ENCODE data around the gene BANK1.

BANK1 gene

DNA sequence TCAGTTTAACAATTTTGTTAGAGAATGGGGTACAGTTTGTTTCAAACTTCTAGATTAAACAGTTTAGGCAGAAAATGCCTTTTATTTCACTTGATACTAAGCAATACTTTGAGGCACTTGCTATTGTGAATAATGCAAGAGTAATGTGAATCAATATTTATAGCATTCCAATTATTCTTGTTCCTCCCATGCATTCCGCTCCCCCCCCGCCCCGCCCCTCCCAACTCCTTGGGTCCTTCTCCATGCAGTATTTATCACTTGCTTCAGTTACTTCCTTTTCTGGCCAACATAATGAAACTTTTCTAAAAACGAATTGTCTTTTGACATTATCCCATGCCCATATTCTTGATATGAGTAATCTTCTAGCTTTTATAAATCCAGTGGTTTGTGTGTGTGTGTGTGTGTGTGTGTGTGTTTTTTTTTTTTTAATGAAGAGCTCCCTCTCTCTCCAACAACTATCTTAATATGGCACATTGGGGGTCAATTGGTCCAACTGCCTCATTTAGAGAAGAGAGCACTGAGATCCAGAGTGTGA lies 1.6 kb downstream of the BANK1 start:
- H3K4me3 Mint-ChIP-seq, result no peak overlapping the region

DNA sequence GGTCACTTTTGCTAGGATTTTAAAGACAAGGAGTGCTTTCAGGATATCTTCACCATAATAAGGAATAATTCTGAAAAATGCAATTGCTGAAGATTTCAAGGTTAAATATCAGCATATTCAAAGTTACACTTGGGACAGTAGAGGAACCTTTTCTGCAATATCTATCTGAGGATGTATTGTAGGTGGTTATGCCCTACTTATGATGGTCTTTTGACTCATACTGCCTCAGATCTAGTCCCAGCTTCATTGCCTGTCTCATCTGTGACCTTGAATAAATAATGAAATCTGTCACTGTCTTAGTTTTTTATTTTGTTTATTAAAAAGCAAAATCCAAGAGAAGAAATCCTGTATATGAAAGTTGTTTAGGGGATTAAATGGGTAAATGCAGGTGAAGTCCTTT lies 2.9 kb downstream of the BANK1 start:
- DNase-seq (ENCODE audit: low spot score in 2 of 2), result no peak
- H3K36me3 Mint-ChIP-seq, result no peaks in the 10 kb centered on the region
- peak; percentile 51 for ATAC-seq
- no peak overlapping the region for H3K4me3 Mint-ChIP-seq
- no peak overlapping the region for H3K27ac Mint-ChIP-seq
- H3K9me3 Mint-ChIP-seq, result no peaks in the 10 kb centered on the region
- H3K4me1 Mint-ChIP-seq, result peaks cover 7% of the 10 kb centered on the region

More for the DNA sequence above, 1.6 kb downstream of the BANK1 start:
- Mint-ChIP-seq H3K27ac (no peak overlapping the region), H3K9me3 (no peaks in the 10 kb centered on the region), H3K4me1 (peaks cover 7% of the 10 kb centered on the region), H3K36me3 (no peaks in the 10 kb centered on the region)
- ATAC-seq (peak; percentile 45), DNase-seq (ENCODE audit: low spot score in 2 of 2) (no peak)

DNA sequence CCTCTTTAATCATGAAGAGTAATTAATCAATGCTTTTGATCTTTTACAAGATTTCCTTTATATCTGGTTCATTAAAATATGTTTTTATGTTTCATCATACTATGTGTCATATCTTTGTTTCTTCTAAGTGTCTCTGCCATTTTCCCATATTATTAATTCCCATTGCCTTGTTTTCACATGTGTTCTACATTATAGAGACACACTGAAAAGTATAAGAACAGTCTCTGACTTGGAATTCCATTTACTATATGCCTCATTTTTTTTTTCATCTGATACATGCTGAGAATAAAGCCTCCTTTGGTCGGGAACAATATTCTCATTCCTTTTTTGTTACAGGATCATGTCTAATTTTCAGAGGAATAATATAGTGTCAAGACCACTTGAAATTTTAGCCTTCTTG lies 4.3 kb downstream of the BANK1 start:
- H3K36me3 Mint-ChIP-seq, result no peaks in the 10 kb centered on the region
- ATAC-seq, result no peak
- no peaks in the 10 kb centered on the region for H3K9me3 Mint-ChIP-seq
- no peak overlapping the region for H3K4me3 Mint-ChIP-seq
- peaks cover 7% of the 10 kb centered on the region for H3K4me1 Mint-ChIP-seq
- DNase-seq (ENCODE audit: low spot score in 2 of 2), result no peak
- no peak overlapping the region for H3K27ac Mint-ChIP-seq

DNA sequence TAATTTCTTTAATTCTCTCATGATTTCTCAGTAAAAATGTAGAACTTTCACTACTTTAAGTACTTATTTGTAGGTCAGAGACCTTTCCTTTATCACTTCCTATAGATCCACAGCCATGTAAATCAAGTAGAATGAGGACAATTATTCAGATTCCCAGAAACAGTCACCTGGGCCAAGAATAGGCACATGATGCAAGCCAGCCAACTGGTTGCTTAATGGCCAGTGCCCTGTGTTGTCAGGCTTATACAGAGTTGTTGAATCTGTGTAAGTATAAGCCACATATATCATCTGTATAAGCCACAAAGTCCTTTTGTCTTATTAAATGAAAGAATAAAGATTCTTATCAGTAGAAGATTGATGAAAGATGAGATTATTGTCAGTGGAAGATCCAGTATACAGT lies 5.2 kb downstream of the BANK1 start:
- DNase-seq (ENCODE audit: low spot score in 2 of 2) (no peak), ATAC-seq (no peak)
- Mint-ChIP-seq H3K4me1 (no peaks in the 10 kb centered on the region), H3K9me3 (no peaks in the 10 kb centered on the region), H3K36me3 (no peaks in the 10 kb centered on the region), H3K4me3 (no peak overlapping the region), H3K27ac (no peak overlapping the region)

DNA sequence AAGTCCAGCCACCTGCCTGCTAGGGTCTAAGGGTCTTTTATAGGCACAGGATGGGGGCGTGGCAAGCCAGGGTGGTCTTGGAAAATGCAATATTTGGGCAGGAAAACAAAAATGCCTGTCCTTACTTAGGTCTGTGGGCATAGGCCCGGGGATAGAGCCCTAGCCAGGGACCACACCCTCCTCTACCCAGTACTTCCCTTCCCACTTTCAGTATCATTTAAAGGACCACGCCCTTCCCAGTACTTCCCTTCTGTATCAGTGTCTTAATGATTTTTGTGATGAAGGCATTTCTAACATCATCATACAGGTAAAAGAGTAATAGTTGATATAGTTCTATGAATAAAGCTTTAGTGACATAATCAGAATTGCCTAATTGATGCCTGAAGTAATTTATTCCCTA lies 11.4 kb downstream of the BANK1 start:
- Mint-ChIP-seq H3K36me3 (no peaks in the 10 kb centered on the region), H3K9me3 (no peaks in the 10 kb centered on the region), H3K27ac (no peak overlapping the region), H3K4me1 (no peaks in the 10 kb centered on the region), H3K4me3 (no peak overlapping the region)
- DNase-seq (ENCODE audit: low spot score in 2 of 2) (no peak), ATAC-seq (no peak)

DNA sequence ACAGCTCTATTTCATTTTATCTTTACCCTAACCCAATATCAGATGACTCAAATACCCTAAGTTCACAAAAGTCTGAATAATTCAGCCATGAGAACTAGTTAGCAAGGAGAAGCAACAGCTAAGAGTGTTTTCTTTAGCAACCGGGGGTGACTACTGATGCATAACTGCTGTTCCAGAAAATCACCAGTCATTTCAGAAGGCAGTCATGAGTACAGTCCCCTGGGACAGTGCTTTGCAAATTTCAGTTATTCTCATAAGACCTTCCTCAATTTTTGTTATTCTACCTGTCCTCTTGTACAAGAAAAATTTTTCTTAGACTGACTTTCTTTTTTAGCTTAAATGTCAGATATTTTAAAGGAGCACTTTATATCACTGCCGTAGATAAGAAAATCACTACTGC lies 16.4 kb downstream of the BANK1 start:
- no peaks in the 10 kb centered on the region for H3K9me3 Mint-ChIP-seq
- H3K4me1 Mint-ChIP-seq, result no peaks in the 10 kb centered on the region
- no peak overlapping the region for H3K4me3 Mint-ChIP-seq
- H3K27ac Mint-ChIP-seq, result no peak overlapping the region
- DNase-seq (ENCODE audit: low spot score in 2 of 2), result no peak
- ATAC-seq, result peak; percentile 62
- no peaks in the 10 kb centered on the region for H3K36me3 Mint-ChIP-seq

DNA sequence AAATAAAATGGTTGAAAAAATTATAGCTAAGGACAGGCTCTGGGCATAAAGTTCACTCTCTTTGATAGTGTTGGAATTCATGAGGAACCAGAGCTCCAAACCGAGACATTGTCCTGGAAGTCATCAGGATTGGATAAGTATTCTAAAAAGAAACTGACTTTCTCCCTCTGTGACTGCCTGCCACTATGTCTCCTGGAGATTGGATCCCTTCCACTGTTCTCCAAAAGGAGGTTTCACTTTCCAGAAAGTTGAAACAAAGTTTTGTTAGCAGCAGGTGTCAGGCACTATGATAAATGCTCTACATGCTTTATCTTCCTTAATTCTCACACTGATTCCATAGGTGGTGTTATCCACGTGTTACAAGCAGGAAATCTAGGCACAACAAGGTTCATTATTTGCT lies 16.8 kb downstream of the BANK1 start:
- DNase-seq (ENCODE audit: low spot score in 2 of 2) (no peak), ATAC-seq (no peak)
- Mint-ChIP-seq H3K9me3 (no peaks in the 10 kb centered on the region), H3K27ac (no peak overlapping the region), H3K4me1 (no peaks in the 10 kb centered on the region), H3K36me3 (no peaks in the 10 kb centered on the region), H3K4me3 (no peak overlapping the region)

DNA sequence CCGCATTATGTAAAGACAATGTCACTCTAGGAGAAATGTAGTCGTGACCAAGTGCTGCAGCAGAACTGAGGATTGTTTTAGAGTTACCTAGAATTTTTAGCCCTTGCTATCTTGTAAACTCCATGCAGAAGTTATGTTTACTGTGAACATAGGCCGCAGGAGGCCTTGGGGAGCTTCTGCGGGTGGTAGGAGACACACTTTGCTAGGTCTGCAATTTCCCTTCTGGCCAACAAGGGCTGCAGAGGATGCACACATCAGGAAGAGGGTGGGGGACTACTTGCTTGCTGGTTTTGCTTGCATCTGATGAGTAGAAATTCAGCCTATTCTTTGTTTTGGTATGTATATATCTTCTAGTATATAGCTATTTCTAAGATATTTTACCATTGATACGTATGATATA lies 23.1 kb downstream of the BANK1 start:
- H3K4me1 Mint-ChIP-seq, result no peaks in the 10 kb centered on the region
- H3K27ac Mint-ChIP-seq, result no peak overlapping the region
- no peak for DNase-seq (ENCODE audit: low spot score in 2 of 2)
- H3K4me3 Mint-ChIP-seq, result no peak overlapping the region
- peak; percentile 40 for ATAC-seq
- no peaks in the 10 kb centered on the region for H3K36me3 Mint-ChIP-seq
- no peaks in the 10 kb centered on the region for H3K9me3 Mint-ChIP-seq

DNA sequence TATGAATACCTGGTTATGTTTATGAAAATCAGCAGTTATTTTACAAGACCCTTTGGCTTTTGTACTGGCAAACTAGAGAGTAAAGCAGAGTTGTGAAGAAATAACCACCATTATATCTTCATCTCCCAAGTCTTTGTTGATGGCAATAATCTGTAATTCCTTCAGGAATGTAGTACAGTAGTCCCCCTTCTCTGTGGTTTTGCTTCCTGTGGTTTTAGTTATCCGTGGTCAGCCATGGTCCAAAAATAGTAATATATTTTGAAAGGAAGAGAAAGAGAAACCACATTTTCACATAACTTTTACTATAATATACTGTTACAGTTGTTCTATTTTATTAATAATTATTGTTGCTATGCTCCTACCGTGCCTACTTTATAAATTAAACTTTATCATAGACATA lies 27.8 kb downstream of the BANK1 start:
- Mint-ChIP-seq H3K36me3 (no peaks in the 10 kb centered on the region), H3K27ac (no peak overlapping the region), H3K4me3 (no peak overlapping the region), H3K9me3 (peaks cover 2% of the 10 kb centered on the region), H3K4me1 (no peaks in the 10 kb centered on the region)
- ATAC-seq (no peak), DNase-seq (ENCODE audit: low spot score in 2 of 2) (no peak)

DNA sequence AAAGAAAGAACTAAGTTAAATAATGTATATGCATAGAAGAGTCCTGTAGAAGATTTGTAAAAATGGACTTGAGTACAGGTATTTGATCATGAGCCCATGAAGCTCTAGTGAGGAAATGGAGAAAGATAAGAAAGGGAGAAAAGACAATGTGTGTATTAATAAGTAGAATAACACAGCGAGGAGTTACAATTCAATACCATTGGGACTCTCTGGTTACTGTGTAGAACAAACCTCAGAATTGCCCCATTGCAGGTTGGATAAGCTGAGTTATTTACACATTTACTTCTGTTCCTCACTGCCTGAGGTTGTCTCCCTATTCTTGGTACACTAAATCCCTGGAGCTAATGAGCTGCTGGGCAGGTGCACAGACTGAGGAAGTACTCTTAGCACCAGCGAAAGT lies 33.3 kb downstream of the BANK1 start:
- no peak for DNase-seq (ENCODE audit: low spot score in 2 of 2)
- Mint-ChIP-seq H3K36me3 (no peaks in the 10 kb centered on the region), H3K4me3 (no peak overlapping the region), H3K9me3 (peaks cover 2% of the 10 kb centered on the region), H3K27ac (no peak overlapping the region), H3K4me1 (no peaks in the 10 kb centered on the region)
- ATAC-seq, result no peak

DNA sequence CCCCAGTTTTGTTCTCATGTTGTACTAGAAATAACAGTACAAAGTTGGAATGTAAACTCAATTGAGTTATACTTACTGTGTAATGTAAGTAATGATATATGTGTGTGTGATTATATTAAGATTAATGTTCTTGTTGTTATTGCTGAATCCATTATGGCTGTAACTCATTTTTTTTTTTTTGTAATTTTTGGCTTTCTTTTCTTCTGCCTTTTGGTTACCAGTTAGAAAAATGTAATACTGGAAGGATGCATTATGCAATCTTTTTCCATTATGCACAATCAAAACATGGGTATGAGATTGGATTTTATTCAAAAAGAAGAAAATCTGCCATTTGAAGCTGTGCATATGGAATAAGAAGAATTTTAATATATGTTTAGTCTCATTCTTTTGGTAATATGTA lies 34.0 kb downstream of the BANK1 start:
- no peaks in the 10 kb centered on the region for H3K36me3 Mint-ChIP-seq
- H3K27ac Mint-ChIP-seq, result no peak overlapping the region
- peaks cover 2% of the 10 kb centered on the region for H3K9me3 Mint-ChIP-seq
- DNase-seq (ENCODE audit: low spot score in 2 of 2) (no peak), ATAC-seq (no peak)
- no peaks in the 10 kb centered on the region for H3K4me1 Mint-ChIP-seq
- H3K4me3 Mint-ChIP-seq, result no peak overlapping the region

DNA sequence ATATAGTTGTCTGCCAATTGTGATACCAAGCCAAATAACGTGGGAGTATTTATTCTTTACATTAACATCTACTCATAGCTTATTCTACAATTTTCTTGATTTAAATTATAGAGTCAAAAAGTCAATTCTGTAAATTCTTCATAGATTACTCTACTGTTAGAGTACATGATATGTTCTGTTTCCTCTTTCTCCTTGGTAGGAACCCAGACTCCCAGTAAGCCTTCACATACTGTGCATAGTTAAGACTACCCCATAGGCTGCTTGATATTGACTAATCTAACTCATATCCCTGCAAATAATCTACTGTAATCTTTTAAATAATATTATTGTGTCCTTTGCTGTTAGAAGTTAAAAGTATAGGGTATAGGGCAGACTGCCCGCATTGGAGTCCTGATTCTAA lies 35.4 kb downstream of the BANK1 start:
- Mint-ChIP-seq H3K9me3 (no peaks in the 10 kb centered on the region), H3K4me3 (no peak overlapping the region), H3K4me1 (no peaks in the 10 kb centered on the region), H3K36me3 (no peaks in the 10 kb centered on the region), H3K27ac (no peak overlapping the region)
- DNase-seq (ENCODE audit: low spot score in 2 of 2), result no peak
- no peak for ATAC-seq

DNA sequence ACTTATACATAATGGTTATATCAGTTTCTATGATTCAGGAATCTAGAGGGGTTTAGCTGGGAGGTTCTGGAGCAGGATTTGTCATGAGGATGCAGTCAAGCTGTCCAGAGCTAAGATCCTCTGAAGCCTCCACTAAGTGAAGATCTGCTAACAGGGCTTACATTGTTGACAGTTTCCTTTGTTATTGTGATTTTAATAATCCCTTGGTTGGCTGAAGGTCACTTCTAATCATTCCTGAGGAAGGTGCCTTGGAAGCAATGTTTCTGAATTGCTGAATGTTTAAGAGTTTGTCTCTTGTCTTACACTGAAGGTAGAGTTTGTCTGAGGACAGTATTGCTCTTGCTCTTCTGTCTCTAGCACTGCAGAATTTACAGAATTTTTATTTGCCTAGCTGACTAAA lies 41.3 kb downstream of the BANK1 start:
- H3K4me1 Mint-ChIP-seq, result no peaks in the 10 kb centered on the region
- no peak for DNase-seq (ENCODE audit: low spot score in 2 of 2)
- H3K4me3 Mint-ChIP-seq, result no peak overlapping the region
- no peaks in the 10 kb centered on the region for H3K36me3 Mint-ChIP-seq
- ATAC-seq, result no peak
- no peaks in the 10 kb centered on the region for H3K9me3 Mint-ChIP-seq
- no peak overlapping the region for H3K27ac Mint-ChIP-seq

DNA sequence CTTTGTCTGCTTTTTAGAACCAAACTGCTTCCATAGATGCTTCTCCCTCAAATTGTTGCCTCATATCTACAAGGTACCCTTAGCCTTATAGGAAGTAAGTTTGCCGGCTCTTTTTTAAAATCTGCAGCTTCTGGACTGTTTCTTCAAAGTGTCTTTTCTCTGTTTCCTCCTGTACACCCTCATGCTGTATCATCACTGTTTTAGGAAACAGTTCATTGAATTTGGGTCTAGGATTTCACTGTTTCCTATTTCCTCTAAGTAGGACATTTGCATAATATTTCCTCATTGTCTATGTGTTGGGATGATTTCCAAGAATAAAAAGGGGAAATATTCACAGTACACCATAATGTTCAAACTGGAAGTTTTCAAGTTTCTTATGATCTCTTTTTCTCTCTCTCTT lies 43.0 kb downstream of the BANK1 start:
- no peak for ATAC-seq

DNA sequence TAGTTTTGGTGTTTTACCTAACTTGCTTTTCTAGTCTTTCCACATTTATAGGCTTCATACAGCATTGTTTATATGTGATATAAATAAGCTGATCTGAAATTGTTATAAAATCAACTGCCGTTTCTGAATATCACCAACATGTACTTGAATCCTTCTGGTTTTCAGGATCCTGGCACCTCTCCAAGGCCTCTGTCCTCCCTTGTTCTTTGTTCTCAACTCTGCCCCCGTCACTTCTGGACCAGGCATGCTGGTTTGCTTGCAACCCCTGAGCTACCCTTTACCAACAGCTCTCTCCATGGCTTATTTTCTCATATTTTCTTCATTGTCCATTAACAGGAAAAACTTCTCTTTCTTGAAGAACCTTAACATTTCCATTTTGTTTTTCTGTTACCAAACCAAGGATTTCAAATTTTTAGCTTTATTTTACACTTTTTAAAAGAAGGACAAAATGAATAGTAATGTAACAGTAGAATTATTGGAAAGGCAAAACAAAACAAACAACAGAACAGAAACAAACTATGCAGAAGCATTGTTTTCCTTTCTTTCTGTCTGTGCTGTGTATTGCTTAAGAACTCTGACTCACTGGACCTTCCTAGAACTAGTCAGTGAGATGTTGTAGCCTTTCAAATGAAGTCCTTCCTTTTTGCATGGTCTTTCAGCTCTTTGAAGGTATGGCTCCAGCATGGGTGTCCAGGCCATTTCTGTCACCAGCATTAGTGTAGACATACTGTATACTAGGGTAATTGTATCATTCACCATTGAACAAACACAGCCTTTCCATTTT lies 44.8 kb downstream of the BANK1 start:
- Mint-ChIP-seq H3K27ac (no peak overlapping the region), H3K4me3 (no peak overlapping the region)
- no peak for ATAC-seq

More for the DNA sequence above, 43.0 kb downstream of the BANK1 start:
- Mint-ChIP-seq H3K4me3 (no peak overlapping the region), H3K4me1 (no peaks in the 10 kb centered on the region), H3K9me3 (no peaks in the 10 kb centered on the region), H3K36me3 (no peaks in the 10 kb centered on the region), H3K27ac (no peak overlapping the region)
- DNase-seq (ENCODE audit: low spot score in 2 of 2), result no peak

DNA sequence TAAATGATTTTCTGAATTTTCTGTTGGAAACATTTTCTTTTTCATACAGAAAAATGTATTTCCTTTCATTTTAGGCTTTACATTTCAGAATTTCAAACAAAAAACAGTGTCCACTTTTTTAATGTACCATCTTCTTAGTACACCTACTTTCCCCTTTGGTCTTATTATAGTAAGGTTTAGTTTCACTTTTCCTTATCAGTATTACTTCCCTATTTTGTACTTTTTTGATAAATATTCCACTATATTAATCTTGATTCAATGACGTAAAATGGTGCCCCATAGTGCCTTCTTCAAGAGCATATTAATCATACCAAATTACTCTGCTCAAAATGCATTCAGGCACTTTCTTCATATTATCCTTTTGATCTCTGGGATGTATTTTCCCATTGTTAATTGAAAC lies 52.5 kb downstream of the BANK1 start:
- no peak for DNase-seq (ENCODE audit: low spot score in 2 of 2)
- no peaks in the 10 kb centered on the region for H3K36me3 Mint-ChIP-seq
- ATAC-seq, result no peak
- no peaks in the 10 kb centered on the region for H3K9me3 Mint-ChIP-seq
- H3K27ac Mint-ChIP-seq, result no peak overlapping the region
- no peak overlapping the region for H3K4me3 Mint-ChIP-seq
- H3K4me1 Mint-ChIP-seq, result no peaks in the 10 kb centered on the region

More for the DNA sequence above, 44.8 kb downstream of the BANK1 start:
- H3K9me3 Mint-ChIP-seq, result no peaks in the 10 kb centered on the region
- no peaks in the 10 kb centered on the region for H3K4me1 Mint-ChIP-seq
- no peaks in the 10 kb centered on the region for H3K36me3 Mint-ChIP-seq
- no peak for DNase-seq (ENCODE audit: low spot score in 2 of 2)

All from stimulated activated effector memory CD8-positive, alpha-beta T cell treated with anti-CD3 and anti-CD28 coated beads, Interleukin-12 subunit alpha, Interleukin-12 subunit beta, amount 100 ng/mL, for 72 hours (primary cell).